Fibroblast of lung (primary cell): ENCODE results near the gene CFAP97D1.
A peak's percentile ranks its signal among the peaks of the same experiment; 100 is the strongest.

Experiments used
- CTCF ChIP-seq, 2 donors: IDR thresholded peaks in 1 of 2; conservative IDR thresholded peaks in 1 of 2; 1 replicate in 1 of 2; 2 replicates in 1 of 2; pipeline ENCODE4 v1.5.1; 2011 to 2012; ENCODE audit warnings: low read length in 2 of 2, control low read depth in 1 of 2, inconsistent platforms in 1 of 2, low read depth in 1 of 2, mild to moderate bottlenecking in 1 of 2
- EZH2 ChIP-seq: IDR thresholded peaks from 2 replicates; pipeline ENCODE4 v1.5.1; 2012; ENCODE audit warnings: low read length, control low read depth, mild to moderate bottlenecking; ENCODE audit errors: missing control alignments

GRCh38 chr17:43760254-43760852, 19.9 kb upstream of the CFAP97D1 start:
- peak; percentile 99 to 100 for TF ChIP-seq CTCF (conservative IDR thresholded peaks at IDR 0.05 in 1 of 2, IDR thresholded peaks at IDR 0.05 in 1 of 2; ENCODE audit: low read depth in 1 of 2, low read length in 2 of 2)
- no peak for TF ChIP-seq EZH2
